WTC11 (cell line): Measurements from ENCODE around the gene SLC31A2. TPM values are rescaled to one million over a fixed set of nuclear protein-coding genes. Genes with fewer than 3 reads are reported as not detected.
"Not testable (repeated sequence)": the region's sequence is repeated elsewhere in the genome, so short reads cannot be mapped to it uniquely, and the experiment has no call there.

Experiments used
- ATAC-seq: fragments of 200-7000 bp; cut with Tn5 transposase; 2 replicates; pipeline ENCODE4 v1.10.0; 2021; ENCODE audit warnings: mild to moderate bottlenecking, moderate library complexity
- Bru-seq: library from RNA; stranded (reverse); fragments of 400-500 nt; gene quantifications from one replicate; lab custom pipeline; 2021; lab: Mats Ljungman, UMichigan
- CTCF ChIA-PET: fragments of 300-600 bp; sonication (Branson Sonifier 250); formaldehyde crosslinking; loops from one replicate; lab custom pipeline; 2021; ENCODE audit warnings: antibody characterized with exemption; lab: Charles Lee
- POLR2A ChIA-PET: fragments of 350-600 bp; sonication (Branson Sonifier 250); formaldehyde crosslinking; loops from one replicate; lab custom pipeline; 2021; ENCODE audit warnings: antibody characterized with exemption; lab: Charles Lee
- DNase-seq: peaks from one replicate; pipeline ENCODE4 v3.0.0; 2021; ENCODE audit warnings: low spot score
- H3K27ac Mint-ChIP-seq: 2 replicates; pipeline ENCODE4 v1.8.0; 2021; ENCODE audit warnings: mixed read lengths
- H3K27me3 Mint-ChIP-seq: 2 replicates; pipeline ENCODE4 v1.8.0; 2021; ENCODE audit warnings: low read depth, mild to moderate bottlenecking, moderate library complexity, mixed read lengths
- H3K36me3 Mint-ChIP-seq: 2 replicates; pipeline ENCODE4 v1.8.0; 2021; ENCODE audit warnings: mixed read lengths
- H3K4me1 Mint-ChIP-seq: 2 replicates; pipeline ENCODE4 v1.8.0; 2022; ENCODE audit warnings: mixed read lengths
- H3K4me3 Mint-ChIP-seq: 2 replicates; pipeline ENCODE4 v1.8.0; 2021; ENCODE audit warnings: mild to moderate bottlenecking, moderate library complexity, mixed read lengths
- H3K9me3 Mint-ChIP-seq: 2 replicates; pipeline ENCODE4 v1.8.0; 2021; ENCODE audit warnings: mixed read lengths
- ATF3 ChIP-seq: sonication (generic); formaldehyde crosslinking; conservative IDR thresholded peaks from 2 replicates; pipeline ENCODE4 v1.8.1; 2022; ENCODE audit warnings: mild to moderate bottlenecking, missing genetic modification reagents
- E2F5 ChIP-seq: sonication (generic); formaldehyde crosslinking; IDR thresholded peaks from 2 replicates; pipeline ENCODE4 v1.8.1; 2022; ENCODE audit warnings: mild to moderate bottlenecking, moderate library complexity, missing genetic modification reagents
- ETV6 ChIP-seq: sonication (generic); formaldehyde crosslinking; IDR thresholded peaks from 2 replicates; pipeline ENCODE4 v1.8.1; 2022; ENCODE audit warnings: mild to moderate bottlenecking, missing genetic modification reagents
- GTF2I ChIP-seq: fragments of 250-450 bp; sonication (Bioruptor Pico); conservative IDR thresholded peaks from 2 replicates; pipeline ENCODE4 v1.4.0; 2021; ENCODE audit warnings: mild to moderate bottlenecking
- HMGXB4 ChIP-seq: sonication (generic); formaldehyde crosslinking; IDR thresholded peaks from 2 replicates; pipeline ENCODE4 v1.8.1; 2023; ENCODE audit warnings: mild to moderate bottlenecking, moderate library complexity, missing genetic modification reagents
- MAX ChIP-seq: sonication (generic); formaldehyde crosslinking; IDR thresholded peaks from 2 replicates; pipeline ENCODE4 v1.8.0; 2022; ENCODE audit warnings: mild to moderate bottlenecking, missing genetic modification reagents
- NFE2L1 ChIP-seq: sonication (generic); formaldehyde crosslinking; IDR thresholded peaks from 2 replicates; pipeline ENCODE4 v1.8.1; 2023; ENCODE audit warnings: missing genetic modification reagents
- NR1H2 ChIP-seq: sonication (generic); formaldehyde crosslinking; IDR thresholded peaks from 2 replicates; pipeline ENCODE4 v1.9.0; 2021; ENCODE audit warnings: mild to moderate bottlenecking, moderate library complexity, missing genetic modification reagents
- SP1 ChIP-seq: sonication (generic); formaldehyde crosslinking; conservative IDR thresholded peaks from 2 replicates; pipeline ENCODE4 v1.8.1; 2022; ENCODE audit warnings: missing genetic modification reagents
- STAT6 ChIP-seq: sonication (generic); formaldehyde crosslinking; conservative IDR thresholded peaks from 2 replicates; pipeline ENCODE4 v1.8.1; 2023; ENCODE audit warnings: mild to moderate bottlenecking, low read depth, missing genetic modification reagents, moderate library complexity
- USF1 ChIP-seq: sonication (generic); formaldehyde crosslinking; IDR thresholded peaks from 2 replicates; pipeline ENCODE4 v1.8.0; 2022; ENCODE audit warnings: mild to moderate bottlenecking, missing genetic modification reagents
- USF2 ChIP-seq: sonication (generic); formaldehyde crosslinking; IDR thresholded peaks from 2 replicates; pipeline ENCODE4 v1.8.1; 2023; ENCODE audit warnings: mild to moderate bottlenecking, missing genetic modification reagents, moderate library complexity
- ZNF121 ChIP-seq: sonication (generic); formaldehyde crosslinking; IDR thresholded peaks from 2 replicates; pipeline ENCODE4 v1.8.0; 2023; ENCODE audit warnings: missing genetic modification reagents
- ZNF219 ChIP-seq: sonication (generic); formaldehyde crosslinking; IDR thresholded peaks from 2 replicates; pipeline ENCODE4 v1.8.0; 2023; ENCODE audit warnings: missing genetic modification reagents, mild to moderate bottlenecking, borderline replicate concordance
- ZNF232 ChIP-seq: sonication (generic); formaldehyde crosslinking; IDR thresholded peaks from 2 replicates; pipeline ENCODE4 v1.8.0; 2022; ENCODE audit warnings: mild to moderate bottlenecking, missing genetic modification reagents
- ZNF423 ChIP-seq: fragments of 250-450 bp; sonication (Bioruptor Pico); IDR thresholded peaks from 2 replicates; pipeline ENCODE4 v2.1.2; 2022; ENCODE audit warnings: mild to moderate bottlenecking, moderate library complexity
- long read RNA-seq, 3 experiments: library from RNA in 1 of 3; library from capped mRNA in 1 of 3; library from polyadenylated mRNA in 1 of 3; unstranded in 2 of 3; stranded (forward) in 1 of 3; transcript quantifications; one replicate each; pipeline ENCODE4 v2.0.0, GENCODE V29; 2021
- total RNA-seq: library from RNA; stranded (reverse); gene quantifications from 3 replicates; pipeline ENCODE4 v1.2.3, GENCODE V29; 2021

SLC31A2 gene
- 1.7 to 2.0 TPM (median 1.8 TPM) in 3 replicates for total RNA-seq
- percentile 48 among the genes with signal in this experiment for Bru-seq, nascent RNA
- long read RNA-seq, experiment 1, transcript SLC31A2-201 (4 exons, 1,785 nt), result major isoform, 8 of 10 reads
- long read RNA-seq, experiment 1, partial matches to known transcripts, result 0 of 10 reads
- long read RNA-seq, experiment 1, other reads (novel, unspliced or antisense), result 2 of 10 reads
- long read RNA-seq, experiment 2, partial matches to known transcripts, result 1 of 4 reads
- long read RNA-seq, experiment 2, other reads (novel, unspliced or antisense), result 2 of 4 reads
- long read RNA-seq, experiment 3, transcript SLC31A2-201 (4 exons, 1,785 nt), result major isoform, 13 of 14 reads
- long read RNA-seq, experiment 3, partial matches to known transcripts, result 0 of 14 reads
- long read RNA-seq, experiment 3, other reads (novel, unspliced or antisense), result 1 of 14 reads

GRCh38 chr9:113150670-113151611 is at the start of gene SLC31A2:
Gene SLC31A2, plus strand, starts transcription at chr9:113151007. Its CDS starts 68 bp downstream, at chr9:113151075.
- peak; percentile 93 for DNase-seq
- Mint-ChIP-seq H3K36me3 (no peaks in the 10 kb centered on the region), H3K27ac (no peak within 1 kb of the TSS), H3K4me3 (peak within 1 kb of the TSS; percentile 72), H3K27me3 (peaks cover 22% of the 10 kb centered on the region), H3K4me1 (peaks cover 11% of the 10 kb centered on the region), H3K9me3 (no peaks in the 10 kb centered on the region)
- peak; percentile 93 for ATAC-seq
- POLR2A ChIA-PET, result interaction anchor here (0.9 to 2.7 kb wide), 4 partner anchors 9 to 124 kb away, joined by 3 to 18 read pairs (median 4); partner anchors contain the start of genes CDC26, FKBP15 and SLC31A1
- CTCF ChIA-PET, result interaction anchor here (0.5 to 2.1 kb wide), 14 partner anchors 11 to 507 kb away, joined by 3 to 12 read pairs (median 4); partner anchors contain the start of genes CDC26, FKBP15, PRPF4 and SLC31A1
- TF ChIP-seq ZNF219 (no peak), ZNF232 (0 out of 2 replicates have a peak, but pooled peaks have one; percentile 33), USF1 (CRISPR knock-in tag) (peak; percentile 97), ZNF423 (CRISPR knock-in tag) (peak; percentile 95), HMGXB4 (peak; percentile 53; the same call in 1 of the 2 replicates), NFE2L1 (CRISPR knock-in tag) (no peak), MAX (CRISPR knock-in tag) (peak; percentile 79), USF2 (CRISPR knock-in tag) (peak; percentile 98), ZNF121 (CRISPR knock-in tag) (no peak), GTF2I (no peak), ATF3 (no peak), SP1 (CRISPR knock-in tag) (peak; percentile 52; the same call in 1 of the 2 replicates), E2F5 (CRISPR knock-in tag) (peak; percentile 69; the same call in 1 of the 2 replicates), STAT6 (CRISPR knock-in tag) (no peak), NR1H2 (no peak), ETV6 (CRISPR knock-in tag) (0 out of 2 replicates have a peak, but pooled peaks have one; percentile 23)
- TF ChIP-seq, all 79 proteins: peak for 9

- POLR2A ChIA-PET, DNase-seq, CTCF ChIA-PET, H3K36me3 Mint-ChIP-seq, H3K27ac Mint-ChIP-seq, H3K4me1 Mint-ChIP-seq, ATAC-seq, H3K4me3 Mint-ChIP-seq: not testable (repeated sequence)
- Mint-ChIP-seq H3K27me3 (peaks cover 27% of the 10 kb centered on the region), H3K9me3 (peaks cover 17% of the 10 kb centered on the region)
Measured at GRCh38 chr9:113105345-113105744, 45.5 kb upstream of the SLC31A2 start.
